Measurements from ENCODE around the gene FLYWCH1. TPM values are rescaled to one million over a fixed set of nuclear protein-coding genes. Genes with fewer than 3 reads are reported as not detected.

The FLYWCH1 gene
- total and polyA plus RNA-seq, 2 of the 8 experiments (the other 6 are each of a cell fraction or from before 2014, with no cell fraction given): 12.4 to 23.5 TPM

DNA sequence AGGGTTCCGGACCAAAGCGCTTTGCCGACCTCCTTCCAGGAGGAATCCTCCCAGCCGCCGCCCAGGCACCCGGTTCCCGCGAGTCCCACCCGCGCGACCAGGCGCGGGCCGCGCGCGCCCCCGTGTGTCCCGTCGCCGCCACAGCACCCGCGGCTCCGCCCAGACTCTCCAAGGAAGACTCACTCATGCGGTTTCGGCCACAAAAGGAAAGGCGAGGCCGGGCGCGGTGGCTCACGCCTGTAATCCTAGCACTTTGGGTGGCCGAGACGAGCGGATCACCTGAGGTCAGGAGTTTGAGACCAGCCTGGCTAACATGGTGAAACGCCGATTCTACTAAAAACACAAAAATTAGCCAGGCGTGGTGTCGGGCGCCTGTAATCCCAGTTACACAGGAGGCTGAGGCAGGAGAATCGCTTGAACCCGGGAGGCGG, 72.0 kb downstream of the FLYWCH1 start (continued):
- TF ChIP-seq MAX (IDR thresholded peaks at IDR 0.05): peak; percentile 64
- TF ChIP-seq BRCA1 (IDR thresholded peaks at IDR 0.05; ENCODE audit: low read depth, low read length): peak; percentile 65; the same call in 1 of the 2 replicates
- no peak for TF ChIP-seq YY1 (IDR thresholded peaks at IDR 0.05; ENCODE audit: low read depth, low read length)
- TF ChIP-seq HDAC2 (IDR thresholded peaks at IDR 0.05; ENCODE audit: borderline replicate concordance in 1 of 2, low read depth in 2 of 2, low read length in 2 of 2): peak in 1 of 2 experiments; percentile 40; a peak in 1 of 4 replicates
- no peak for TF ChIP-seq CHD1 (IDR thresholded peaks at IDR 0.05; ENCODE audit: low read depth, low read length)
- TF ChIP-seq POU5F1 (IDR thresholded peaks at IDR 0.05; ENCODE audit: low read depth, low read length): no peak
- TF ChIP-seq CTBP2 (IDR thresholded peaks at IDR 0.05; ENCODE audit: borderline replicate concordance, insufficient read depth, insufficient read length, low read length): no peak
- TF ChIP-seq SIN3A (conservative IDR thresholded peaks at IDR 0.05 in 1 of 2, IDR thresholded peaks at IDR 0.05 in 1 of 2; ENCODE audit: low read depth in 1 of 2, low read length in 2 of 2): peak in 1 of 2 experiments; percentile 51; a peak in 1 of 4 replicates
- TF ChIP-seq RAD21 (IDR thresholded peaks at IDR 0.05 in 1 of 2, conservative IDR thresholded peaks at IDR 0.05 in 1 of 2; ENCODE audit: low read depth in 2 of 2, low read length in 2 of 2): peak; percentile 73 to 81
- peak; percentile 80 for TF ChIP-seq CHD2 (IDR thresholded peaks at IDR 0.05; ENCODE audit: low read length)

All from H1 (cell line).